DND-41 (cell line): ENCODE results near the gene NKAIN4.

Experiments used
- EZH2 ChIP-seq: IDR thresholded peaks from 3 replicates; pipeline ENCODE4 v1.6.1; 2012; ENCODE audit warnings: borderline replicate concordance, low read depth, mild to moderate bottlenecking, moderate library complexity, low read length, inconsistent platforms; ENCODE audit not compliant: severe bottlenecking
- TF ChIP-seq, protein P1 (sequence below): IDR thresholded peaks from 2 replicates; pipeline ENCODE4 v1.5.1; 2012; ENCODE audit warnings: borderline replicate concordance, low read length, moderate library complexity, mild to moderate bottlenecking; ENCODE audit not compliant: poor library complexity, severe bottlenecking; ENCODE audit errors: extremely low read depth

DNA sequence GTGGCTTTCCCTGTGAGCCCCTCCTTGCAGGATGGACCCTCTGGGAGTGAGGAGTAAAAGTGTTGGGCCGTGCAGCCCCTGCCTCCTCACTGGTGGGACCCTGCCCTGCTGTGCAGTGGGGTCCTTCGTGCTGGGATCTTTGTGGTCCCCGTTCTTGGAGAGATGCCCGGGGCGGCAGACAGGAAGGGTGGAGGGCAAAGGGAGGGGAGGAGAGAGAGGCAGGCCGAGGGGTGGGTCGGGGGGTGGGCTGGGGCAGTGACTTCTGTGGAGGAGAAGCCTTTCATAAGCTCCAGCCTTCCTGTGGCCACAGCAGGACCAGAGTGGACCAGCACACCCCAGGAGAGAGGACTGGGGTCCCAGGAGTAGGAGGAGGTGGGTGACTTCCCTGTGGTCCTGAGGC is 38.6 kb upstream of the NKAIN4 start, which contains the start of gene COL20A1:
- TF ChIP-seq, protein P1, sequence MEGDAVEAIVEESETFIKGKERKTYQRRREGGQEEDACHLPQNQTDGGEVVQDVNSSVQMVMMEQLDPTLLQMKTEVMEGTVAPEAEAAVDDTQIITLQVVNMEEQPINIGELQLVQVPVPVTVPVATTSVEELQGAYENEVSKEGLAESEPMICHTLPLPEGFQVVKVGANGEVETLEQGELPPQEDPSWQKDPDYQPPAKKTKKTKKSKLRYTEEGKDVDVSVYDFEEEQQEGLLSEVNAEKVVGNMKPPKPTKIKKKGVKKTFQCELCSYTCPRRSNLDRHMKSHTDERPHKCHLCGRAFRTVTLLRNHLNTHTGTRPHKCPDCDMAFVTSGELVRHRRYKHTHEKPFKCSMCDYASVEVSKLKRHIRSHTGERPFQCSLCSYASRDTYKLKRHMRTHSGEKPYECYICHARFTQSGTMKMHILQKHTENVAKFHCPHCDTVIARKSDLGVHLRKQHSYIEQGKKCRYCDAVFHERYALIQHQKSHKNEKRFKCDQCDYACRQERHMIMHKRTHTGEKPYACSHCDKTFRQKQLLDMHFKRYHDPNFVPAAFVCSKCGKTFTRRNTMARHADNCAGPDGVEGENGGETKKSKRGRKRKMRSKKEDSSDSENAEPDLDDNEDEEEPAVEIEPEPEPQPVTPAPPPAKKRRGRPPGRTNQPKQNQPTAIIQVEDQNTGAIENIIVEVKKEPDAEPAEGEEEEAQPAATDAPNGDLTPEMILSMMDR, result no peak
- no peak for TF ChIP-seq EZH2
